GM19023 (cell line): Measurements from ENCODE around the gene C2orf76.
A peak's percentile ranks its signal among the peaks of the same experiment; 100 is the strongest.
"Not testable (repeated sequence)": the region's sequence is repeated elsewhere in the genome, so short reads cannot be mapped to it uniquely, and the experiment has no call there.

Experiments
- ATAC-seq: cut with Tn5 transposase; IDR thresholded peaks from one replicate; pipeline ENCODE4 v1.9.1; 2021; ENCODE audit warnings: mild to moderate bottlenecking, moderate library complexity; ENCODE audit not compliant: unreplicated experiment

The C2orf76 gene

GRCh38 chr2:119301413-119301812, 65.2 kb downstream of the C2orf76 start:
- no peak for ATAC-seq

- ATAC-seq: no peak
These were observed 70.8 kb downstream of the C2orf76 start for GRCh38 chr2:119295688-119296375.

- no peak for ATAC-seq
These were observed 72.0 kb downstream of the C2orf76 start for GRCh38 chr2:119294671-119295070.

GRCh38 chr2:119293900-119294299, 72.7 kb downstream of the C2orf76 start:
- ATAC-seq: no peak

DNA sequence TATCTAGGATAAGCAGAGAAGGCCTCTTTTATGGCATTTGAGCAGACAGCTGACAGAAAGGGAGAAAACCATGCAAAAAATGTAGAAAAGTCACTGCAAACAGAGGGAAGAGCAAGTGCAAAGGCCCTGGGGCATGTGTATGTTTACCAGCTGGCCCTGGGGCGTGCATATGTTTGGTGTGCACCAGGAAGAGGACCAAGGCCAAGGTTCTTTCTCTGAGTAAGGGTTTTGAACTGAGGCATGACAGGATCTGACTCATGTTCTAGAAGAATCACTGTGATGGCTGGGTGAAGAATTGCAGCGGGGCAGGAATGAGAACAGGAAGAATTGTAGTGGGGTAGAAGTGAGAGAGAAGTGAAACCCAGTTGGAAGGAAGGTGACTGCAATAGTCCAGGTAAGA, 73.4 kb downstream of the C2orf76 start:
- no peak for ATAC-seq

- no peak for ATAC-seq
These were observed 74.4 kb downstream of the C2orf76 start for GRCh38 chr2:119292226-119292625.

GRCh38 chr2:119291588-119292167, 75.0 kb downstream of the C2orf76 start:
- no peak for ATAC-seq

GRCh38 chr2:119290859-119291587, 75.6 kb downstream of the C2orf76 start:
- peak; percentile 82 for ATAC-seq

DNA sequence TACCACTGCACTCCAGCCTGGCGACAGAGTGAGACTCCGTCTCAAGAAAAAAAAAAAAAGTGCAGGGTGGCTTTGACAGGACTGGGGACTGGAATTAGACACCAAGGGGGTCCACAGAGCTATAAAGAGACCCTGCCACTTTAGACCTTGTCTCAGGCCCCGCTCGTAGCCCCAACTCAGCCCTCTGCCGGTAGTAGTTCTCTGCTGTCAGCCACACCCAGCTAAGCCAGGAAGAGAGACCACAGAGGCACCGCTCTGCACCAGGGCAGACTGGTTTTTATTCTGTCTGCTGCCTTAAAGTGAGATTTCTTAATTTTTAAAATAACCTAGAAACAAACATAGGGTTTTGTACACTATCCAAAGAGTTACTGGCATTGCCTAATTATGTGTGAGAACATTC, 77.0 kb downstream of the C2orf76 start:
- no peak for ATAC-seq

DNA sequence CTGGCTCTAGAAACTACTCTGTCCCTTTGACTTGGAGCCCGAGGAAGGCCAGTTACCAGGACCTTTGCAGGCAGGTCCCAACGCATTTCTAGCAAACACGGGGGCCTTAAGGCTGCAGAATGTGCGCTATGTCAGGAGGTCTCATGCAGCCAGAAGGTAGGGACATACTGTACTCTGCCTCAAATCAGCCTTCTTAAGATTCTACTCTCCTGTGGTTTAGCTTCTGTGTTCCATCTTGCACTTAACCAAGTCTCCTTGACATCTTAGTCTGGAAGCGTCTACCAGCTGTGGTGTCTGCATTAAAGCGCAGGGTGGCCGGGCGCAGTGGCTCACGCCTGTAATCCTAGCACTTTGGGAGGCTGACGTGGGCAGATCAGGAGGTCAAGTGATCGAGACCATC, 77.5 kb downstream of the C2orf76 start:
- no peak for ATAC-seq

DNA sequence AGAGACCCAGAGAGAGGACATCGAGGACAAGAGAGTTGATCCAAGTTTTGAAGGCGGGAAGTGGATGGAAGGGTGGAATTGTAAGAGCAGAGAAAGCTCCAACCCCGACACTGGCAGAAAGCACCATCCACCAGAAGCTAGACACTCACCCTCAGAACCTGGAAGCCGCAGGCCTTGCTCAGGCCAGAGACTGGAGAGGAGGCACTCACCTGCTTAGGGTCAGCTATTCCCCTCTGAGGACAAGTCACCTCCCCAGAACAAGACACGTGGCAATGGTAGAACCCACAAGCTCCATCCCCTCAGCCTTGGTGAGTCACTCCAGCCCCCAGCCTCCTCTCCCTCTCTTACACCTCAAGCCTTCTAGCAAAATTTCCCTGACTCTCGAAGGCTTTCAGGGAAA, 78.1 kb downstream of the C2orf76 start:
- ATAC-seq: no peak

GRCh38 chr2:119286661-119287060, 80.0 kb downstream of the C2orf76 start:
- no peak for ATAC-seq

GRCh38 chr2:119283873-119284331, 82.7 kb downstream of the C2orf76 start:
- no peak for ATAC-seq

GRCh38 chr2:119282996-119283511, 83.6 kb downstream of the C2orf76 start:
- no peak for ATAC-seq

DNA sequence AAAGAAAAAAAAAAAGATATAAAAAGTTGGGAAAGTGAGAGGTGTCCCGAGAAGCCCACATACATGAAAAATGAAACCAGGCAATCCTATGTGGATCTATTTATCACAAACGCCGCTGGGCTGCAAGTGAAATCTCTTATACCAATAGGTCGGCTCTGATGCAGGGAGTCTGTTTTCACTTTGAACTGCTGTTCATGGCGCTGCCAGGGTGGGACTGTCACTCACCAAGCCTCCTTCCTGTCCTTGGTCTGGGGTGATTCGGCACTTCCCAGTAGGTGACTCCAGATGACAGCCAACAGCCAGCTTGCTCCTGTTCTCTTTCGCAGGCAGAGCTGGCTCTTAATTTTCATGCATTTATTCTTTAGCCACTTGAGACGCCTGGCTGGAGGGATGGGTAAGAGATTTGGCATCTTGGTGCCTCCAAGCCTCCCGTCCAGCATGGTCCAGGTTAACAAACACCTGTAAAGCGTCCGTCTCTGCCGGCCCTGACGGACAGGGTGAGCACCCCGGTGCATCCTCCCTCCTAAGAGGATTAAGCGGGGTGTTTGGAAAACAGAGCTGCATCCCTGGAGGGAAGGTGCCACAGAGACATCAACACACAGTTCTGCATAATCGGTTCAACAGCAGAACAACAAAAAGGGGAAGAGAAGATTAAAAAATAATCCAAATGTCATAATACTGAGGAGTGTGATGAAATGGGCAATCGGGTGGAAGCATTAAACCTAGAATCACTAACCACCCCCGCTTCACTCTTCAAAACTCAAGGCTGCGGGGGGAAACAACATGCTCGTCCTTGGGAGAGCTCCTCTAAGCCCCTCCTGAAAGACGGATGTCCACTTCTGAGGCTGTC, 84.3 kb downstream of the C2orf76 start:
- ATAC-seq: no peak

- ATAC-seq: no peak
These were observed 86.0 kb downstream of the C2orf76 start for GRCh38 chr2:119280680-119281079.

DNA sequence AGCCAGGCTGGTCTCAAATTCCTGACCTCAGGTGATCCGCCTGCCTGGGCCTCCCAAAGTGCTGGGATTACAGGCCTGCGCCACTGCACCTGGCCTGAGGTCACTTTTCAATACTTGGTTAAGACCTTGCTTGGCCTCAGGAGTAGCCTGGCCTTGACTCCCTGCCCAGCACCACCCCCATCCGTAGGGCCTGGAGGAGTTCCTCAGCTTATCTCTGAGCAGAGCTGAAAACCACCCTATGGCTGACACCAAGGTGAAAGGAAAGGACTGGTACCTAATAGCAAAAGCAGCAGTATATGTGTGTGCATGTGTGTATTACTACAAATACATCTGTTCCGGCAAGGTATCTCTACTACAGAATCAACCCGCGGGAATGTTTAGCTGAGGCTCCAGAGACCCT, 87.0 kb downstream of the C2orf76 start:
- ATAC-seq: no peak

GRCh38 chr2:119278946-119279345, 87.7 kb downstream of the C2orf76 start:
- ATAC-seq: no peak

GRCh38 chr2:119278385-119278784, 88.2 kb downstream of the C2orf76 start:
- not testable (repeated sequence) for ATAC-seq

GRCh38 chr2:119276864-119277263, 89.8 kb downstream of the C2orf76 start:
- no peak for ATAC-seq

DNA sequence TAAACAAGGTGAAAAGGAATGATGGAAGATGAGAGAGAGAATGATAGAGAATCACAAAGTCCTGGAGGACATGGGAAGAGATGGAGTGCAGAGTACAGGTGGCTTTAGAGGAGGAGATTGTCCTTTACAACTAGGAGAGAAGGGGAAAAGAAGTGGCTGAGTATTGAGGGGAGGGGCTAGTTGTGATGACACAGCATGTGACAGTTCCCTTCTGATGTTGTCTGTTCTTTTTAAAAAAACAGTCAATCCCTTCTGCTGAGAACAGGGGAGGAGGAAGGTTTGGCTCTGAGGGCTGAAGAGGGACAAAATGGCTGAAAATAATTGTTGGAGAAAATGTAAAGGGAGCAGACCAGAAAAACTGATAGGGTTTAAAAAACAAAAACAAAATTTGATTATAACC, 99.0 kb downstream of the C2orf76 start:
- ATAC-seq: no peak
